ENCODE data around the gene HS6ST3. TPM values are rescaled to one million over a fixed set of nuclear protein-coding genes. Genes with fewer than 3 reads are reported as not detected.

HS6ST3 gene
- total RNA-seq, 1 donor from 2014 or later, result not detected

DNA sequence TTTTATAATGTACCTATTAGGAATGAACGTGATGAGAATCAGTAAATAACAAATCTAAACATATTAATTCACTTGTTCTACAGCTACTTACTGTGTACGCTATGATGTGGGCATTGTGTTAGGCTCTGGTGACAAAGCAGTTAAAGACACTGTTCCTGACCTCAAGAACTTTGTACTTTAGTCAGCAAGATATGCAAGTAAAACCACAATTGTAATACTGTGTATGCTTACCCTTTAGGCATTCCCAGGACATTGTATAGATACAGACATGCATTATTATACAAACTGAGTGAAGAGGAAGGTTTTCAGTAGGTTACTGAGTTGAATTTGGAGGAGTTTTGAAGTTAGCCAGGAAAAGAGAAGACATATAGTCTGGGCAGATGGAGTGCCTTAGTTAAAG is 435.8 kb downstream of the HS6ST3 start:
- no peak for DNase-seq (ENCODE audit: low spot score)
- H3K4me1 Mint-ChIP-seq (ENCODE audit: low read depth), result no peaks in the 10 kb centered on the region
- H3K36me3 Mint-ChIP-seq (ENCODE audit: low read depth), result no peaks in the 10 kb centered on the region
- no peaks in the 10 kb centered on the region for H3K27me3 Mint-ChIP-seq (ENCODE audit: insufficient read depth)
- intact Hi-C loops (cut with micrococcal nuclease), result no loop called here
- H3K4me3 Mint-ChIP-seq, result no peak overlapping the region
- no peak overlapping the region for H3K27ac Mint-ChIP-seq
- peaks cover 4% of the 10 kb centered on the region for H3K9me3 Mint-ChIP-seq

DNA sequence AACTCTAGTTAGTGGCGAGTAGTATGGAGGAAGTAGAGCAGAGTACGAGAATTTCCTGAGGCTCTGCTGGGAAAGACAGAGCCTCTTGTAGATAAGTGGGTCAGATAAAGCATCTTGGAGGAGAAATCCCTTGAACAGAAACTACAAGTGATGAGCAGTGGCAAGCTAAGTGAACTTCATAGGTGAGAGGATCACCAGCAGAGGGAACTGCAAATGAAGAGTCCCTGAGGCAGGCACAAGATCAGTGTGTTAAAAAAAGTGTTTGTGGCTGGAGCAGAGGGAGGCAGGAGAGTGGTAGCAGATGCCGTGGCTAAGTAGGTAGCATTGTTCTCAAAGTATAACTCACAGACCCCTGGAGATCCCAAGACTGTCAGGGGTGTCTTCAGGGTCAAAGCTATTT is 437.6 kb downstream of the HS6ST3 start:
- Mint-ChIP-seq H3K9me3 (no peaks in the 10 kb centered on the region), H3K4me1 (ENCODE audit: low read depth) (no peaks in the 10 kb centered on the region), H3K4me3 (no peak overlapping the region), H3K27me3 (ENCODE audit: insufficient read depth) (no peaks in the 10 kb centered on the region), H3K27ac (no peak overlapping the region), H3K36me3 (ENCODE audit: low read depth) (no peaks in the 10 kb centered on the region)
- intact Hi-C loops (cut with micrococcal nuclease), result no loop called here
- no peak for DNase-seq (ENCODE audit: low spot score)

DNA sequence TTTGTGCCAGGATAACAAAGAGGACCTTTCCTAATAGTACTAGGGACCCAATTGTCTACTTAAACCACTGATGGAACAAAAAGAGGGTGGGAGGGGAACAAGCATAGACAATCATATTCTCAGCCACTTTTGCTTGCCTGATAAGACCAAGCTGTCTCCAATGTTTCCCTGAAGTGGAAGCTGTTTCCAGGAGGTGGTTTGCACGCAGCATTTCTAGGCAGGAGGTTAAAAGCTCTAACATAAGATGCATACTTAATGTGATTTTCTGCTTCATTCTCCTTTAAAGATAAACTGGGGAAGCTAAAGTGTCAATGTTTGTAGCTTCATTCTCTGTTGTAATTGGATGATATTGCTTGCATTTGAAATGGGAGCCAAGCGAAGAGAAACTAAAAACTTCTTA is 442.9 kb downstream of the HS6ST3 start:
- intact Hi-C loops (cut with micrococcal nuclease), result no loop called here
- DNase-seq (ENCODE audit: low spot score), result no peak
- no peaks in the 10 kb centered on the region for H3K4me1 Mint-ChIP-seq (ENCODE audit: low read depth)
- H3K27ac Mint-ChIP-seq, result no peak overlapping the region
- no peaks in the 10 kb centered on the region for H3K9me3 Mint-ChIP-seq
- H3K36me3 Mint-ChIP-seq (ENCODE audit: low read depth), result no peaks in the 10 kb centered on the region
- no peaks in the 10 kb centered on the region for H3K27me3 Mint-ChIP-seq (ENCODE audit: insufficient read depth)
- no peak overlapping the region for H3K4me3 Mint-ChIP-seq

GRCh38 chr13:96533408-96533807 is 443.5 kb downstream of the HS6ST3 start:
- Mint-ChIP-seq H3K36me3 (ENCODE audit: low read depth) (no peaks in the 10 kb centered on the region), H3K4me3 (no peak overlapping the region), H3K9me3 (no peaks in the 10 kb centered on the region), H3K27me3 (ENCODE audit: insufficient read depth) (no peaks in the 10 kb centered on the region), H3K4me1 (ENCODE audit: low read depth) (no peaks in the 10 kb centered on the region), H3K27ac (no peak overlapping the region)
- DNase-seq (ENCODE audit: low spot score), result no peak
- intact Hi-C loops (cut with micrococcal nuclease), result no loop called here

- no peak for DNase-seq (ENCODE audit: low spot score)
- Mint-ChIP-seq H3K36me3 (ENCODE audit: low read depth) (no peaks in the 10 kb centered on the region), H3K4me1 (ENCODE audit: low read depth) (no peaks in the 10 kb centered on the region), H3K27me3 (ENCODE audit: insufficient read depth) (no peaks in the 10 kb centered on the region), H3K27ac (no peak overlapping the region), H3K4me3 (no peak overlapping the region), H3K9me3 (no peaks in the 10 kb centered on the region)
- intact Hi-C loops (cut with micrococcal nuclease), result no loop called here
These were observed 449.9 kb downstream of the HS6ST3 start for GRCh38 chr13:96539791-96540190.

DNA sequence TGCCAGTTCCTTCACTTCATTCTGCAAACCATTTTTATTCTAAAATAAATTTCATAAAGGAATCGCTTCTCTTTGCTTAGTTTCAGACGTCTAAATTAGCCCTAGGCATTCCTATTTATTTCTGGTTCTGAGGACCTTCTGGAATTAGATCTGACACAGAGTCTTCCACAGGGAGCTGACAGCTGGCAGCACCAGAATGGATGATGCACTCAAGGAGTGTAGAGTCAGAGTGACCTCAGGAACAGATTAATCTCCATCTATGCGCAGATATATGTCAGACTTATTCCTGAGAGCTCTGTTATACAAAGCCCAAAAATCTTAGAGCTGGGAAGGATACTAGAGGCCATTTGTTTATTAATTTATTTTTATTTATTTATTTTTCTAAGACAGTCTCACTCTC is 450.8 kb downstream of the HS6ST3 start:
- no peaks in the 10 kb centered on the region for H3K4me1 Mint-ChIP-seq (ENCODE audit: low read depth)
- no peaks in the 10 kb centered on the region for H3K9me3 Mint-ChIP-seq
- H3K4me3 Mint-ChIP-seq, result no peak overlapping the region
- intact Hi-C loops (cut with micrococcal nuclease), result no loop called here
- no peak for DNase-seq (ENCODE audit: low spot score)
- no peak overlapping the region for H3K27ac Mint-ChIP-seq
- H3K36me3 Mint-ChIP-seq (ENCODE audit: low read depth), result no peaks in the 10 kb centered on the region
- H3K27me3 Mint-ChIP-seq (ENCODE audit: insufficient read depth), result no peaks in the 10 kb centered on the region

DNA sequence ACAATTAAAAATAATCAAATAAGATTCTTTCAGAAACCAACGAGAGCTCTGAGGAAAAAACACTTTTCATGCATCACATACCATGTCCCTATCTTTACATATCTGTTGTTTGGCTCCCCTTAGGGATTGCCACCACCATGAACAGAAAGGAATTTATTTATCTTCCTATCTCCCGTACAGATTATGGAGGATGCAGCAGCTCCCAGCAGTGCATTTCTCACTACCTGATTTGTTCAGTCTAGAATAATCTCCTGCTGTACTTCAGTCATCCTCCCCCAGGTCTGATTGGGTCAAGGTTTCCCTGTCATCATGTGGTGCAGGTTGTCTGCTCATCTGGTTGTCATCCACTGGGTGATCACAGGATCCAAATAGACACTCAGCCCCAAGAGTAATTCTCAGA is 453.1 kb downstream of the HS6ST3 start:
- no peak overlapping the region for H3K4me3 Mint-ChIP-seq
- DNase-seq (ENCODE audit: low spot score), result no peak
- no peak overlapping the region for H3K27ac Mint-ChIP-seq
- no peaks in the 10 kb centered on the region for H3K9me3 Mint-ChIP-seq
- no peaks in the 10 kb centered on the region for H3K36me3 Mint-ChIP-seq (ENCODE audit: low read depth)
- no peaks in the 10 kb centered on the region for H3K4me1 Mint-ChIP-seq (ENCODE audit: low read depth)
- no peaks in the 10 kb centered on the region for H3K27me3 Mint-ChIP-seq (ENCODE audit: insufficient read depth)
- intact Hi-C loops (cut with micrococcal nuclease), result no loop called here

DNA sequence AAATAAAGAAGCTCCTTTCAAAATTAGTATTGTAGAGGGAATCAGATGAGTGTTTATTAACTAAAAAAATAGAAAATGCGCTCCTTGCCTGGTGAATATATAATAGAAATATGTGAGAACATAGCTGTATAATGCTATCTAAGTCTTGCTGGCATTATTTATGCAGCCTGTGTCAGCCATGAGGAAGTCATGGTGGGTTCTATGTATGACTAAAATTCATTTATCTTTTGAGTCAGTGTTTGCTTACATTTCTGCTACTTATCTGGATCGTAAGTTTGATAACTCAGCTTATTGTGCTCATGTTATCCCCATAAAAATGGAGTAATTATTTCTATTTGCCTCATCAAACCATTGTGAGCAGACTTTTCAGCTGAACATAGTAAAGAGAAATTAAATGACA is 455.1 kb downstream of the HS6ST3 start:
- Mint-ChIP-seq H3K27ac (no peak overlapping the region), H3K27me3 (ENCODE audit: insufficient read depth) (no peaks in the 10 kb centered on the region), H3K36me3 (ENCODE audit: low read depth) (no peaks in the 10 kb centered on the region), H3K9me3 (no peaks in the 10 kb centered on the region), H3K4me1 (ENCODE audit: low read depth) (no peaks in the 10 kb centered on the region), H3K4me3 (no peak overlapping the region)
- intact Hi-C loops (cut with micrococcal nuclease), result no loop called here
- no peak for DNase-seq (ENCODE audit: low spot score)

DNA sequence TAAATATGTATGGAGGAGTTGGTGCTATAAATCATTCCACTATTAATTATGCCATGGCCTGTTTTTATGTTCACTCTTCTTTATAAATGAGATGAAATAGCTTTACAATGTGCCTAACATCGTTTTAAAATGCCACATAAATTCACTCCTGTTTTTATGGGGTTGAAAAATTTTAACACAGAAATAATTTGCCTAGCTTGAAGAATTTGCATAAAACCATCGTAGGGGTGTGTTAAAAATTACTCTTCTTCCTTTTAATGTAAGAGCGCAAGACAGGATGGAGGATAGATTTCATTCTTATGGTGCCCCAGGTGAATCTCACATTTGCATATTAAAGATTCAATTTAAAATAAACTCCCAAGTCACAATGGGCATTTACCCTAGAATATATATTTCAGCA is 456.6 kb downstream of the HS6ST3 start:
- Mint-ChIP-seq H3K4me1 (ENCODE audit: low read depth) (no peaks in the 10 kb centered on the region), H3K9me3 (no peaks in the 10 kb centered on the region), H3K27me3 (ENCODE audit: insufficient read depth) (no peaks in the 10 kb centered on the region), H3K4me3 (no peak overlapping the region), H3K36me3 (ENCODE audit: low read depth) (no peaks in the 10 kb centered on the region), H3K27ac (no peak overlapping the region)
- intact Hi-C loops (cut with micrococcal nuclease), result no loop called here
- no peak for DNase-seq (ENCODE audit: low spot score)

DNA sequence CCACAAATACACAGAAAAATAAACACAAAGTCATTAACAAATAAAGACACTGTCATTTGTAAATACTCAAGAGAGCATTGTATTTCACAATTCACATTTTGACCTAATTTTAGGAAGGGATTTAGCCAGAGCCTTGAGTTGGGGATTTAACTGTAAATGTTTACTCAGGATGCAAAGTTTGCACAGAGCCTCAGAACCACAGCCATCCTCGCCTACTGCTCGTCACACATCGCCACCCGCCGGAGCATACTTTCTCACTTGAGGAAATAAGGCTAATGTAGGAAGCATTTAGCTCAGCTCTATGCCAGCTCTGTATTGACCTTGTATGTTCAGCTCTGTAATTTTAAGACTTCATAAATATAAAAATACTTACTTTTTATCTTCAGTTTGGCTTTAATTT is 461.6 kb downstream of the HS6ST3 start:
- Mint-ChIP-seq H3K4me3 (no peak overlapping the region), H3K9me3 (peaks cover 6% of the 10 kb centered on the region), H3K4me1 (ENCODE audit: low read depth) (no peaks in the 10 kb centered on the region), H3K27me3 (ENCODE audit: insufficient read depth) (no peaks in the 10 kb centered on the region), H3K36me3 (ENCODE audit: low read depth) (no peaks in the 10 kb centered on the region), H3K27ac (no peak overlapping the region)
- intact Hi-C loops (cut with micrococcal nuclease), result no loop called here
- no peak for DNase-seq (ENCODE audit: low spot score)

DNA sequence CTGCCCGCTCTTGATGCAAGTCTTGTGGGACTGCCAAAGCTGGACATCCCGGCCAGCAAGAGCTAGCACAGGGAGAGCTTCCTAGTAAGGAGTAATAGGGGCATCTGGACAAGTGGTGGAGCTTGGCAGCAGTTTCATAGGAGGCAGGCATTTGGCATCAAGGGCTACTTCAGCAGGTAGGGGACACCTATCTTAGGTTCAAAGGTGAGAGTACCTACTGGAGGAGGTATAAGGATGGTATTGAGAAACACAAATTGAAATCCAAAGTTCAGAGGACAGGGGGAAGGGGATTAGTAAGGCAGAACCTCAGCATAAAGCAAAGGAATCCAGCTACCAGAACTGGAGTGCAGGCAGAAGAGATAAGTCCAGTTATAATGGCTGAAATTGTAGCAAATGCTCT is 462.7 kb downstream of the HS6ST3 start:
- H3K27ac Mint-ChIP-seq, result no peak overlapping the region
- DNase-seq (ENCODE audit: low spot score), result no peak
- intact Hi-C loops (cut with micrococcal nuclease), result no loop called here
- H3K4me1 Mint-ChIP-seq (ENCODE audit: low read depth), result no peaks in the 10 kb centered on the region
- H3K9me3 Mint-ChIP-seq, result peaks cover 6% of the 10 kb centered on the region
- no peaks in the 10 kb centered on the region for H3K36me3 Mint-ChIP-seq (ENCODE audit: low read depth)
- H3K4me3 Mint-ChIP-seq, result no peak overlapping the region
- no peaks in the 10 kb centered on the region for H3K27me3 Mint-ChIP-seq (ENCODE audit: insufficient read depth)

- no peak for DNase-seq (ENCODE audit: low spot score)
- H3K4me1 Mint-ChIP-seq (ENCODE audit: low read depth), result no peaks in the 10 kb centered on the region
- H3K36me3 Mint-ChIP-seq (ENCODE audit: low read depth), result no peaks in the 10 kb centered on the region
- H3K4me3 Mint-ChIP-seq, result no peak overlapping the region
- no peaks in the 10 kb centered on the region for H3K27me3 Mint-ChIP-seq (ENCODE audit: insufficient read depth)
- H3K27ac Mint-ChIP-seq, result no peak overlapping the region
- peaks cover 6% of the 10 kb centered on the region for H3K9me3 Mint-ChIP-seq
- intact Hi-C loops (cut with micrococcal nuclease), result no loop called here
These were observed 463.9 kb downstream of the HS6ST3 start for GRCh38 chr13:96553796-96554195.

GRCh38 chr13:96573563-96573962 is 483.7 kb downstream of the HS6ST3 start:
- Mint-ChIP-seq H3K4me3 (no peak overlapping the region), H3K9me3 (peaks cover 3% of the 10 kb centered on the region), H3K4me1 (ENCODE audit: low read depth) (no peaks in the 10 kb centered on the region), H3K36me3 (ENCODE audit: low read depth) (no peaks in the 10 kb centered on the region), H3K27ac (no peak overlapping the region), H3K27me3 (ENCODE audit: insufficient read depth) (no peaks in the 10 kb centered on the region)
- intact Hi-C loops (cut with micrococcal nuclease), result no loop called here
- no peak for DNase-seq (ENCODE audit: low spot score)

- Mint-ChIP-seq H3K4me3 (no peak overlapping the region), H3K4me1 (ENCODE audit: low read depth) (no peaks in the 10 kb centered on the region), H3K27ac (no peak overlapping the region), H3K36me3 (ENCODE audit: low read depth) (no peaks in the 10 kb centered on the region), H3K27me3 (ENCODE audit: insufficient read depth) (no peaks in the 10 kb centered on the region), H3K9me3 (peaks cover 3% of the 10 kb centered on the region)
- intact Hi-C loops (cut with micrococcal nuclease), result no loop called here
- no peak for DNase-seq (ENCODE audit: low spot score)
These were observed 485.8 kb downstream of the HS6ST3 start for GRCh38 chr13:96575423-96576320.
